GM19455 (cell line): ENCODE measurements around the gene KRT81.
A peak's percentile ranks its signal among the peaks of the same experiment; 100 is the strongest.
"Not testable (repeated sequence)": the region's sequence is repeated elsewhere in the genome, so short reads cannot be mapped to it uniquely, and the experiment has no call there.

Source experiments
- ATAC-seq: cut with Tn5 transposase; IDR thresholded peaks from one replicate; pipeline ENCODE4 v1.9.1; 2021; ENCODE audit not compliant: unreplicated experiment

KRT81 gene

DNA sequence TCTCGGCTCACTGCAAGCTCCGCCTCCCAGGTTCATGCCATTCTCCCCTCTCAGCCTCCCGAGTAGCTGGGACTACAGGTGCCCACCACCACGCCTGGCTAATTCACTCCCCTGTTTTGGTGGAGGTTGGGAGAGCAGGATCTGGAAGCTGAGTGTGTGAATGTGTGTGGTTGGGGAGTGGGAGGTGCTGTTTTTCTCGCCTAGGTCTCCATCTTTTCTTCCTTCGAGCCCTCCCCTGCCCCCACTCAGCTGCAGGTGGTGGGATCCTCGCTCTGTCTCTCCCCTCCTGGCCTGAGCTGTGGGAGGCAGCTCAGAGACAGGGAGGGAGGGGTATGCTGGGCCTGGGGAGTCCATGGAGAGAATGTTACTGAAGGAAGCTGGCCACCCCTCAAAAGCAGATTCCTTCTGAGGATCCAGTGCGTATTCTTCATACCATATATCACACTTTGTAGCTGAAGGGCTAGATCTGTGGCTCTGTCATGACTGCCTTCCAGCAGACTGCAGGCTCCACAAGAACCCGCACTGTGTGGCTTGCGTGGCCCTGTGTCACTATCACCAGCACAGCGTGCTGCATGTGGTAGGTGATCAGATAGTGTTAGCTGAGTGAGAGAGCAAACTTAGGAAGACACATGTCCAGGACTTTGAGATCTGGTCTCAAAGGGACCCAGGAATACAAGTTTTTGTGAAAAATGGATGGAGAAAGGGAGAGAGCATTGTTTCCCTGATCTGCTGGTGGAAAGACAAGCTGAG, 27.1 kb upstream of the KRT81 start:
- no peak for ATAC-seq

DNA sequence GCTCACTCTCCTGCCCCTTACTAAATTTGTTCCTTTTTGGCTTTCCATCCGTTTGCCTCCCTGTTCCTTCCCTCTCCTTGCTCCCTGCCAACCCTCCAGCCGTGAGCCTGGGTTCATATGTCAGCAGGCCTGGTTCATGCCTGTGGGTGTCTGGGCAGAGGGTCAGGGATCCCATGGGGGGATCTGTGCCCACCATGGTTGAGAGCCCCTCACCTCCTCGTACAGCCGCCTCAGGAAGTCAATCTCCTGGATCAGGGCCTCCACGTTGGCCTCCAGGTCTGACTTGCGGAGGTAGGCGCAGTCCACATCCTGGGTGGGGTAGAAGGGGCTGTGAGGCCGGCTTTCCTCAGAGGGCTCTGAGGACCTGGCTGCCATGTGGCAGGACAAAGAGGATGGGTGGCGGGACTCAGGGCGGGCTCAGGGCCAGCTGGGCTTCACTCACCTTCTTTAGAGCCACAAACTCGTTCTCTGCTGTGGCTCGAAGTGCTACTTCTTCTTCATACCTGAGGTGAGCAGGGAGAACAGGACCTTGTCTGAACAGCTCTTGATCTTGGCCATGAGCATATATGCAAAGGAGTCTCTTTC, 26.2 kb upstream of the KRT81 start:
- ATAC-seq: no peak

- ATAC-seq: no peak
Measured at GRCh38 chr12:52316701-52317100, 25.4 kb upstream of the KRT81 start.

GRCh38 chr12:52316290-52316689, 25.0 kb upstream of the KRT81 start:
- no peak for ATAC-seq

DNA sequence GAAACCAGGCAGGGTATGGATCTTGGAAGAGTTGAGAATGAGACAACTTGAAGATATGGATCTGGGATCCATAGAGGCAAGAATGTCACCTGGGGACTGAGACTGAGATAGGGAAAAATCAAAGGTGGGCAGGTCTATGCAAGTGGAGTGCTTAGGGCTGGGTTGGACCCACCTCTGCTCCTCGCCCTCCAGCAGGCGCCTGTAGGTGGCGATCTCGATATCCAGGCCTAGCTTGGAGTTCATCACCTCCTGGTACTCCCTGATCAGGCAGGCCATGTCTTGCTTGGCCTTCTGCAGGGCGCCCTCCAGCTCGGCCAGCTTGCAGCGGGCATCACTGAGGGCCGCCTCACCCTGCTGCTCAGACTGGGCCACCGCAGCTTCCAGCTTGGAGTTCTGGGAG, 24.4 kb upstream of the KRT81 start:
- not testable (repeated sequence) for ATAC-seq

DNA sequence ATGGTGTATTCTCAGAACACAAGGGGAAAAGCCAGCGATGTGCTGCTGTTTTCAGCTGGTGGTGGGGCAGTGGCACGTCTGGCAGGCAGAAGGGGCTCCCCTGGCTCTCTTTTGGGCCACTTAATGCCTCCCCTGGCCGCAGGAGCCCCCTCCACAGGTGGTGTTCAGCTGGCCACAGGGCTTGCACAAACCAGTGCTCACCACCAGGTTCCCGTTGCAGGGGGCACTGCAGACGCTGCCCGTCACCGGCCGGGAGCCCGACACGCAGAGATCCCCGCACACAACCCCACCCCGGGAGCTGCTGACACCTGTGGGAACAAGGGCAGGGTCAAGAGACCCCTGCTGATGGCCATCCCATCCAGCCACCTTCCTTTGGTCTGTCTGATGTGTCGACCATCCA, 23.2 kb upstream of the KRT81 start:
- no peak for ATAC-seq

- no peak for ATAC-seq
Measured at GRCh38 chr12:52313926-52314325, 22.6 kb upstream of the KRT81 start.

GRCh38 chr12:52313461-52313860, 22.1 kb upstream of the KRT81 start:
- no peak for ATAC-seq

DNA sequence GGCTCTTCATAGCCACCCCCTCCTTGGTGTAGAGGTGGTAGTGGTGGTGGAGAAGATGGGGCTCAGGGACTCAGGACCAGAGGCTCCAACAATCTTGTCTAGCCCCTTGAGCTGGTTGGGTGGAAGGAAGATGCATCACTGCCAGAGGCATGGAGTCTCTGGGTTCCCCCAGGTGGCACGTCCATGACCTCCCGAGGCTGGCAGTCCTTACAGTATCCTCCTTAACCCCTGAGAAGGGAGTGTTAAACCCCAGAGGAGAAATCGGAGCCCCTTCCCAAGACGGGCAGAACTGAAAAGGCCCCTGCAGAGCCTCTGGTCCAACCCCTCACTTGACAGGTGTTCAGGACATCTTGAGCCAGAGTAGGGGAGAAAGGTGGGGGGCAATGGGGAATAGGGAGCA, 20.8 kb upstream of the KRT81 start:
- no peak for ATAC-seq

DNA sequence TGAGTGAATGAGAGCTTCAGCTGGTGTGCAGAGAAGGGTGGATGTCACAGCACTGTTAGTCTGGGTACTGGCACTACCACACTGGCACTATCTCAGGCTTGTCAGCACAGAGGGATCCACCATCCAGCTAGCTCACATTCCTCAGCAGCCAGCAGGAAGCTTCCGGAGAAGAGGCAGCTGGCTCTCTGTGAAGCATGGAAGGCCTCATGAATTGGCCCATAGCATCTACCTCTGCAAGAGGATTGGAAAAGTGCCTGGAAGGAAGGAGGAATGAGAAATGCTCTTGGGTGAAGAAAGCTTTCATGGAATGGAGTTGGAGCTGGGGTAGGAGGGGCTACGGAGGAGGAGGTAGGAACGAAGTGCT, 19.9 kb upstream of the KRT81 start:
- no peak for ATAC-seq

- no peak for ATAC-seq
Measured at GRCh38 chr12:52310622-52311284, 19.4 kb upstream of the KRT81 start.

DNA sequence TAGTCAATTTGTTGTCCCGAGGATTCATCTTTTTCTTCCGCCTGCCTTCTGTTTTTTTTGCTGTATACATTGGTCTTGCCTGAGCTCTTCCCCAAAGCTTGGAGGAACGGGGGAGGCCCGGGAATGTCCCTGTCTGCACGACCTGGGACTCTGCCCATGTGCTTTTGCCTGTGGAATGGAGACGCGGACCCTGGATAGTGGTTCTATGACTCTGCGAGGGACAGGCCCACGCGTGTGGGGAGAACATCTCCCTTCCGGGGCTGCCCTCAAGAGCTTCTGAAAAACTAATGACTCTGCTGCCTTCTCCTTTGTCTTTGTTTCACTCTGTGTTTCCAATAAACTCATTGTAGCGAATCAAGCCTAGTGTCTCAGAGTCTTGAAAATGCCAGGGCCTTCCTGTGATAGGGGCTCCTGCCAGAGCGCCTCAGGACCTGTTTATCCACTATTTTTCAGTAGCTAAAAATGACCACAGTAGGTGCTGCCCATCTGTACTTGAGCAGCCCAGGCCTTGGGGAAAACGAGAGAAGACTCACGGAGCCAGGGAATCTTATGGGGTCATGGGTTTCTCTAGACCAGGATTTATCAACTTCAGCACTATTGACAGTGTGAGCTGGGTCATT, 17.6 kb upstream of the KRT81 start:
- ATAC-seq: no peak

GRCh38 chr12:52307836-52308805, 16.8 kb upstream of the KRT81 start:
- ATAC-seq: no peak

GRCh38 chr12:52306731-52307130, 15.4 kb upstream of the KRT81 start:
- no peak for ATAC-seq

- no peak for ATAC-seq
Measured at GRCh38 chr12:52305921-52306705, 14.8 kb upstream of the KRT81 start.

GRCh38 chr12:52304941-52305411, 13.6 kb upstream of the KRT81 start:
- peak; percentile 64 for ATAC-seq

DNA sequence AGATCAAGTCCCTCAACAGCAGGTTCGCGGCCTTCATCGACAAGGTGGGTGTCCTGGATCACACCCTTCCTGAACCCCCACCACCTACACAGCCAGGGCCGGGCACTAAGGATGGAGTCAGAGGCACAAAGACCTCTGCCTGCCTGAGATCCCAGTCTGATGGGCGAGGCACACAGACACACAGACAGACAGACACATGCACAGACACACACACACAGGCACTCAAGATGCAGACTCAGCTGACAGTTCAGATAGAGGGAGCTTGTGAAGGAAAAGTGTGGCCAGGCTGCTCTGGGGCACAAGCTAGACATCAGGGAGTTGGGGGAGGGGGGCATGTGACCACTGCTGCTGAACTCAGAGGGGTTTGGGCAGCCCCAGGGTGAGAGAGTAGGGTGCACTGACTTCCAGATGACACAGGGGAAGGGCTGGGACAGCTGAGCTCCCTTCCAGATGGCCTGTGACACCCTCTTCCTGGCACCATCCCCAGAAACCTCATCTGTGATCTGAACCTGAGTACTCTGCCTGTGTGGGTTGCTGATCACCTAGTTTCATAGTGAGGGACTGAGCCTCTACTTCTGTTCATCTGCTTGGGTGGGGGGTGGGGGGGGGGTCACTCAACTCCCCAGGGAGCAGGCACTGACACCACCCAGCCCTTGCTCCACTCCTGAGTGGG, 11.0 kb upstream of the KRT81 start:
- not testable (repeated sequence) for ATAC-seq

GRCh38 chr12:52301721-52302120, 10.4 kb upstream of the KRT81 start:
- ATAC-seq: not testable (repeated sequence)
